Thyroid gland (tissue), 4 donors: Measurements from ENCODE around the gene GALK2. TPM values are rescaled to one million over a fixed set of nuclear protein-coding genes. Genes with fewer than 3 reads are reported as not detected.

Experiments
- DNase-seq, 2 donors: peaks; one replicate each; pipeline ENCODE4 v3.0.0-alpha.2; 2019
- H3K27ac ChIP-seq, 3 donors: fragments of 200-600 bp; sonication (generic); 1 replicate in 2 of 3; 2 replicates in 1 of 3; pipeline ENCODE4 v1.5.1; 2016 to 2019; ENCODE audit warnings: mild to moderate bottlenecking in 1 of 3, moderate library complexity in 1 of 3
- H3K27me3 ChIP-seq: fragments of 200-600 bp; sonication (generic); one replicate; pipeline ENCODE4 v1.5.1; 2019
- H3K36me3 ChIP-seq, 2 donors: fragments of 200-600 bp; sonication (generic); one replicate each; pipeline ENCODE4 v1.5.1; 2016 to 2019
- H3K4me1 ChIP-seq, 2 donors: fragments of 200-600 bp; sonication (generic); one replicate each; pipeline ENCODE4 v1.5.1; 2017 to 2019
- H3K4me3 ChIP-seq, 3 donors: fragments of 200-600 bp; sonication (generic); replicated peaks in 1 of 3; 1 replicate in 2 of 3; 2 replicates in 1 of 3; pipeline ENCODE4 v1.5.1; 2016; ENCODE audit warnings: mild to moderate bottlenecking in 1 of 3
- H3K9me3 ChIP-seq: fragments of 200-600 bp; sonication (generic); one replicate; pipeline ENCODE4 v1.5.1; 2017
- CTCF ChIP-seq, 6 experiments: fragments of 200-600 bp in 3 of 6; fragments of 450-650 bp in 3 of 6; sonication (generic) in 3 of 6; IDR thresholded peaks; one replicate each; pipeline ENCODE4 v1.5.1; 2016 to 2019; ENCODE audit warnings: antibody characterized with exemption in 6 of 6, mild to moderate bottlenecking in 2 of 6, inconsistent platforms in 1 of 6, moderate library complexity in 1 of 6
- POLR2A ChIP-seq, 2 donors: fragments of 450-650 bp; IDR thresholded peaks; one replicate each; pipeline ENCODE4 v1.6.1; 2017; ENCODE audit warnings: antibody characterized with exemption in 2 of 2, mild to moderate bottlenecking in 2 of 2, moderate library complexity in 1 of 2
- WGBS, 2 donors: methylation state at CpG; one replicate each; pipeline ENCODE4 v1.1.5; 2017; 5-methylcytosine and 5-hydroxymethylcytosine counted together
- intact Hi-C: fragments of 100-400 bp; cut with DNase I; formaldehyde crosslinking; loops from one replicate; pipeline ENCODE4 v1.15.1; 2023
- total RNA-seq, 4 donors: library from RNA; depleted of rRNA; stranded (reverse); fragments of >200 nt; gene quantifications; one replicate each; pipeline ENCODE4 v1.2.3, GENCODE V29; 2016

The GALK2 gene
- total RNA-seq, 4 donors from 2014 or later, result 50.4 to 85.5 (median 67.8) TPM

DNA sequence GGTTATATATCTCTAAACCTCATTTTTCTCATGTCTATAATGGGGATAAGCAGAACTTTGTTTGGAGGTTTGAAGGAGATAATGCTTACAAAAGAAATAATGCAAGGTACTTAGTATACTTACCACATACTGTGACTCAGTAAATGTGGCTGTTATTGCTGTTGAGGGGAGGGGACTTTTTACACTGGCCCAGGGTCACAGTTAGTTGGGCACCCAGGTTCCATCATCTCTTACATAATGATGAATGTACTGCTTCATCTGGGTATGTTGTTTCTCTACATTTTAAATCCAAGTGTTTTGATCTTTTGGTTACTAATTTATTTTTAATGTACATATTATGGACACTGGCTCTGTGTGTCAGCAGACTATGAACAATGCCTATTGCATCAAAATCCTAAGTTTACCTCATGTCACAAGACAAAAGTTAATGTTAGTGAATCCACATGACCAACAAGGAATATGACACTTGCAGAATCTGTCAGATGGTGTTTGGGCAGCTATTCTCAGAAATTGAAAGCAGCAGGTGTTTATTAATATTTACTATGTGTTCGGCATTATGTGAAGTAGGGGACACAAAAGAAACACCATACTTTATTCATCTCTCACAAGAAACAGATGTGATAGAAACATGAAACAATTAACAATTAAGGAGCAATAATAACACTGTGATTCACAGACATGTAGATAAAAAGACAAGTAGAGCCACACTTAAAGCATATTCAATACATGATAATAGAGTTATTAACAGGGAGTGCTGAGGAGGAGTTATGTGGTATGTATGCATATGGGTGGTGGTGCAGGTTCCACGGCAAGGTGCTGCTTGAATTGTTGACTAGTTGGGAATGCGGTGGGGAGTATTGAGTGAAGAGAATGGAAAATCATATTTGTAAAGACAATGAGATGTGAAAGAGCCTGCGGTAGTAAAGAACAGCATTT lies 109.7 kb downstream of the GALK2 start:
- no peak for DNase-seq
- H3K4me3 ChIP-seq, result no peak overlapping the region
- no peaks in the 10 kb centered on the region for H3K9me3 ChIP-seq
- no peaks in the 10 kb centered on the region for H3K27me3 ChIP-seq
- 96% methylated on average over 4 of the region's 4 CpGs for WGBS, 2 donors
- no peaks in the 10 kb centered on the region for H3K4me1 ChIP-seq
- no peak for TF ChIP-seq CTCF (IDR thresholded peaks at IDR 0.05)
- no peak for TF ChIP-seq POLR2A (IDR thresholded peaks at IDR 0.05)
- intact Hi-C loops, result no loop called here
- no peaks in the 10 kb centered on the region for H3K36me3 ChIP-seq
- no peak overlapping the region for H3K27ac ChIP-seq

DNA sequence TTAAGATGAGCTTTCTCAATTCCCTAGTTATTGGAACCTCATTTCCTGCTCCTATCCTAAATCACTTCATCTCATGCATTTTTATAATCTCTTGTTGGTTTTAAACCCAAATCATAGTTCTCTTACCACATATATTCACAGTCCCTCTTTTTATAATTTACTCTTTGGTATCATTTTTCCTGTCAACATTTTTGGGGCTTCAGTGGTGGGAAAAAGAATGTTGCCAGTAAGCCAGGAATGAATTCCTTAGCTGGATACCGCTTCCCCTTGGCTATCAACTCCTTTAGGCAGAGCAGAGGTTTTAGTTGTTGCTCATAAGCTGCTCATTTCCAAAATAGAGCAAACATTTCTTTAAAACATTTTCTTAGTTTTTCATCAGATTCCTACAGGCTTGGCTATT lies 112.3 kb downstream of the GALK2 start:
- Histone ChIP-seq H3K27ac (no peak overlapping the region), H3K4me3 (no peak overlapping the region)
- WGBS, 2 donors, result 90 to 93% methylated on average over 1 of the region's 1 CpG

DNA sequence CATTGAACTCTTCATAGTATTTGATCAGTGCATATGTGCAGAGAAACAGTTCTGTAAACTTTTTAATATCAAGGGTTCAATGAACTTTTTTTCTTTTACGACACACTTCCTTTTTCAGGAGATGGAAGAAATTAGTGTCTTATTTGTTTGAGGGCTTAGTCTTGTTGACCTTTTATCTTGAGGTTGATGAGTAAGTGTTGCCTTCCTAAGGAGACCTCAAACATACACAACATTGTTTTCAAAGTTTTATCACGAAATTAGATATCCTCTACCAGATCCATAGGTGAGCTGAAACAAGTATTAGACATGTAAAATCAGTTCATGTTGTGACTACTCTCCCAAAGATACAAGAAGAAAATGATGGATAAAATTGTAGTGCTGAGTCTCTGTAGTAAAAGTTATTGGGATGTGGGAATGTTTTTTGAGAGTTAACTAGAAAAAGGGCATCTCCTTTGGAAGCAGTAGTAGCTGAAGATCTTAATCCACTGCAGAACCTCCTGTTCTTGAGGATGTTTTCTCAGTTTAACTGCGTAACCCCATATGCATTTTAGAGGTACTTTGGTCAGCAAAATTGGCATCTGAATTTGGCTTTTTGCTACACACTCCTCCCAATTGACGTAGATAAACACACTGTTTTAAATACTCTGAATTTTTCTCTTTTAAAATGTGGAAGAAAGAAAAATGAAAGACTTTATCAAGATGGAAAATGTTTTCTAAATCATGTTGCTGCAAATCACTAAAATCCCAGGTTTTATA lies 116.8 kb downstream of the GALK2 start:
- no peaks in the 10 kb centered on the region for H3K27me3 ChIP-seq
- intact Hi-C loops, result no loop called here
- TF ChIP-seq CTCF (IDR thresholded peaks at IDR 0.05) (no peak), POLR2A (IDR thresholded peaks at IDR 0.05) (no peak)
- no peak overlapping the region for H3K27ac ChIP-seq
- peaks cover 3 to 6% of the 10 kb centered on the region in 2 donors for H3K4me1 ChIP-seq
- 83 to 89% methylated on average over 4 of the region's 4 CpGs for WGBS, 2 donors
- H3K9me3 ChIP-seq, result no peaks in the 10 kb centered on the region
- DNase-seq, result no peak
- no peak overlapping the region for H3K4me3 ChIP-seq
- no peaks in the 10 kb centered on the region for H3K36me3 ChIP-seq

More for the DNA sequence above, 112.3 kb downstream of the GALK2 start:
- intact Hi-C loops, result no loop called here
- Histone ChIP-seq H3K36me3 (no peaks in the 10 kb centered on the region), H3K27me3 (no peaks in the 10 kb centered on the region), H3K4me1 (no peaks in the 10 kb centered on the region), H3K9me3 (no peaks in the 10 kb centered on the region)
- no peak for DNase-seq
- TF ChIP-seq CTCF (IDR thresholded peaks at IDR 0.05) (no peak), POLR2A (IDR thresholded peaks at IDR 0.05) (no peak)

DNA sequence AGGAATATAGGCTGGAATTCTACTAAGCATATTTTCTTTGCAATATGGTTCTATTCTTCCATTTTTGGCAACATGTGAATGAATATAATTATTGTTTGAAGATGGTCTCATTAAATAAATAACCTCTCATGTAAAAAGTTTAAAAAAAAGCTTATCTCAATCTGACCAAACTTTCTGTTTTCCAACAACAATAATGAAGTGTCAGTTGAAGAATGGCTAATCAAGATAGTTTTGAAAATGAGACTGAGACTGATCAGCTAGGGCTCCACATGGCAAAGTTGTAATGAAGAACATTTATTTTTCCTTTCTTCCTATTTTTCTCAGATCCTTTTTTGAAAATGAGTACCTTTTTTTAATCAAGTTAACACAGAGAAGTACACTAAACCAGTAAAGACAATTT lies 117.4 kb downstream of the GALK2 start:
- H3K27ac ChIP-seq, result no peak overlapping the region
- intact Hi-C loops, result no loop called here
- no peaks in the 10 kb centered on the region for H3K27me3 ChIP-seq
- no peaks in the 10 kb centered on the region for H3K36me3 ChIP-seq
- no peak for TF ChIP-seq CTCF (IDR thresholded peaks at IDR 0.05)
- no peaks in the 10 kb centered on the region for H3K9me3 ChIP-seq
- DNase-seq, result no peak
- no peak overlapping the region for H3K4me3 ChIP-seq
- peaks cover 3 to 6% of the 10 kb centered on the region in 2 donors for H3K4me1 ChIP-seq

- peak; percentile 3 to 39 for DNase-seq
- 31 to 40% methylated on average over 2 of the region's 2 CpGs for WGBS, 2 donors
- no peak overlapping the region for H3K4me3 ChIP-seq
- intact Hi-C loops, result no loop called here
- peaks cover 0 to 3% of the 10 kb centered on the region in 2 donors for H3K36me3 ChIP-seq
- H3K4me1 ChIP-seq, result peaks cover 3 to 6% of the 10 kb centered on the region in 2 donors
- no peaks in the 10 kb centered on the region for H3K9me3 ChIP-seq
- H3K27me3 ChIP-seq, result no peaks in the 10 kb centered on the region
- no peak overlapping the region for H3K27ac ChIP-seq
- TF ChIP-seq POLR2A (IDR thresholded peaks at IDR 0.05), result no peak
- TF ChIP-seq CTCF (IDR thresholded peaks at IDR 0.05), result no peak
These were observed 118.3 kb downstream of the GALK2 start for GRCh38 chr15:49288391-49288790.
